ENCODE results near the gene SNX12.

Gene SNX12

GRCh38 chrX:71102292-71102691, 34.2 kb upstream of the SNX12 start:
- H3K9ac ChIP-seq (ENCODE audit: low read depth, low read length), result no peak overlapping the region
- H3K9me3 ChIP-seq (ENCODE audit: insufficient read depth, low read depth, low read length), result no peaks in the 10 kb centered on the region
- no peak overlapping the region for H3K4me3 ChIP-seq (ENCODE audit: low read length)
- peaks cover 35% of the 10 kb centered on the region for H3K4me1 ChIP-seq (ENCODE audit: insufficient read depth, low read length)
- peaks cover 27% of the 10 kb centered on the region for H3K27me3 ChIP-seq (ENCODE audit: insufficient read depth, low read length)
- H3K36me3 ChIP-seq (ENCODE audit: insufficient read depth, low read depth, low read length), result peaks cover 4% of the 10 kb centered on the region; the same call in 1 of the 2 replicates
- no peak overlapping the region for H3K27ac ChIP-seq (ENCODE audit: low read length)

- H3K27me3 ChIP-seq (ENCODE audit: insufficient read depth, low read length), result peaks cover 33% of the 10 kb centered on the region
- H3K9me3 ChIP-seq (ENCODE audit: insufficient read depth, low read depth, low read length), result no peaks in the 10 kb centered on the region
- no peak overlapping the region for H3K9ac ChIP-seq (ENCODE audit: low read depth, low read length)
- H3K4me3 ChIP-seq (ENCODE audit: low read length), result peak overlapping the region; percentile 56; the same call in 1 of the 2 replicates
- H3K4me1 ChIP-seq (ENCODE audit: insufficient read depth, low read length), result peaks cover 35% of the 10 kb centered on the region
- no peak overlapping the region for H3K27ac ChIP-seq (ENCODE audit: low read length)
- peaks cover 4% of the 10 kb centered on the region; the same call in 1 of the 2 replicates for H3K36me3 ChIP-seq (ENCODE audit: insufficient read depth, low read depth, low read length)
Measured at GRCh38 chrX:71100581-71101505, 32.7 kb upstream of the SNX12 start.

GRCh38 chrX:71099736-71100135, 31.6 kb upstream of the SNX12 start:
- peaks cover 35% of the 10 kb centered on the region for H3K4me1 ChIP-seq (ENCODE audit: insufficient read depth, low read length)
- peak overlapping the region; percentile 56 for H3K4me3 ChIP-seq (ENCODE audit: low read length)

GRCh38 chrX:71098951-71099506, 30.9 kb upstream of the SNX12 start:
- Histone ChIP-seq H3K27ac (ENCODE audit: low read length) (no peak overlapping the region), H3K4me3 (ENCODE audit: low read length) (peak overlapping the region; percentile 56)

More at GRCh38 chrX:71099736-71100135, 31.6 kb upstream of the SNX12 start:
- Histone ChIP-seq H3K36me3 (ENCODE audit: insufficient read depth, low read depth, low read length) (peaks cover 4% of the 10 kb centered on the region; the same call in 1 of the 2 replicates), H3K9ac (ENCODE audit: low read depth, low read length) (peak overlapping the region; percentile 48; the same call in 1 of the 2 replicates), H3K27ac (ENCODE audit: low read length) (no peak overlapping the region), H3K27me3 (ENCODE audit: insufficient read depth, low read length) (peaks cover 33% of the 10 kb centered on the region), H3K9me3 (ENCODE audit: insufficient read depth, low read depth, low read length) (no peaks in the 10 kb centered on the region)

GRCh38 chrX:71098302-71098701, 30.2 kb upstream of the SNX12 start:
- Histone ChIP-seq H3K9me3 (ENCODE audit: insufficient read depth, low read depth, low read length) (no peaks in the 10 kb centered on the region), H3K4me3 (ENCODE audit: low read length) (peak overlapping the region; percentile 56), H3K27me3 (ENCODE audit: insufficient read depth, low read length) (peaks cover 33% of the 10 kb centered on the region), H3K4me1 (ENCODE audit: insufficient read depth, low read length) (peaks cover 25% of the 10 kb centered on the region), H3K36me3 (ENCODE audit: insufficient read depth, low read depth, low read length) (peaks cover 4% of the 10 kb centered on the region; the same call in 1 of the 2 replicates), H3K27ac (ENCODE audit: low read length) (no peak overlapping the region), H3K9ac (ENCODE audit: low read depth, low read length) (no peak overlapping the region)

More at GRCh38 chrX:71098951-71099506, 30.9 kb upstream of the SNX12 start:
- H3K9me3 ChIP-seq (ENCODE audit: insufficient read depth, low read depth, low read length), result no peaks in the 10 kb centered on the region
- H3K27me3 ChIP-seq (ENCODE audit: insufficient read depth, low read length), result peaks cover 33% of the 10 kb centered on the region
- H3K9ac ChIP-seq (ENCODE audit: low read depth, low read length), result peak overlapping the region; percentile 48; the same call in 1 of the 2 replicates
- peaks cover 4% of the 10 kb centered on the region; the same call in 1 of the 2 replicates for H3K36me3 ChIP-seq (ENCODE audit: insufficient read depth, low read depth, low read length)
- peaks cover 28% of the 10 kb centered on the region for H3K4me1 ChIP-seq (ENCODE audit: insufficient read depth, low read length)

- H3K9me3 ChIP-seq (ENCODE audit: insufficient read depth, low read depth, low read length), result no peaks in the 10 kb centered on the region
- no peak overlapping the region for H3K27ac ChIP-seq (ENCODE audit: low read length)
- H3K9ac ChIP-seq (ENCODE audit: low read depth, low read length), result peak overlapping the region; percentile 61; the same call in 1 of the 2 replicates
Measured at GRCh38 chrX:71096760-71097032, 28.6 kb upstream of the SNX12 start.

GRCh38 chrX:71095981-71096759, 28.0 kb upstream of the SNX12 start:
- Histone ChIP-seq H3K4me1 (ENCODE audit: insufficient read depth, low read length) (peaks cover 12% of the 10 kb centered on the region; the same call in 1 of the 2 replicates), H3K27me3 (ENCODE audit: insufficient read depth, low read length) (peaks cover 27% of the 10 kb centered on the region), H3K27ac (ENCODE audit: low read length) (no peak overlapping the region), H3K4me3 (ENCODE audit: low read length) (peak overlapping the region; percentile 89), H3K9ac (ENCODE audit: low read depth, low read length) (peak overlapping the region; percentile 61; the same call in 1 of the 2 replicates), H3K36me3 (ENCODE audit: insufficient read depth, low read depth, low read length) (no peaks in the 10 kb centered on the region), H3K9me3 (ENCODE audit: insufficient read depth, low read depth, low read length) (no peaks in the 10 kb centered on the region)

More at GRCh38 chrX:71096760-71097032, 28.6 kb upstream of the SNX12 start:
- Histone ChIP-seq H3K4me1 (ENCODE audit: insufficient read depth, low read length) (peaks cover 14% of the 10 kb centered on the region), H3K4me3 (ENCODE audit: low read length) (peak overlapping the region; percentile 89), H3K27me3 (ENCODE audit: insufficient read depth, low read length) (peaks cover 32% of the 10 kb centered on the region), H3K36me3 (ENCODE audit: insufficient read depth, low read depth, low read length) (peaks cover 3% of the 10 kb centered on the region; the same call in 1 of the 2 replicates)

GRCh38 chrX:71095555-71095980, 27.4 kb upstream of the SNX12 start, which contains the start of gene FOXO4:
Gene FOXO4, plus strand, starts transcription at chrX:71095851. Its CDS starts 678 bp downstream, at chrX:71096529.
- peak within 1 kb of the TSS; percentile 89 for H3K4me3 ChIP-seq (ENCODE audit: low read length)
- H3K4me1 ChIP-seq (ENCODE audit: insufficient read depth, low read length), result peaks cover 12% of the 10 kb centered on the region; the same call in 1 of the 2 replicates
- H3K27ac ChIP-seq (ENCODE audit: low read length), result no peak within 1 kb of the TSS
- H3K27me3 ChIP-seq (ENCODE audit: insufficient read depth, low read length), result peaks cover 21% of the 10 kb centered on the region
- H3K9me3 ChIP-seq (ENCODE audit: insufficient read depth, low read depth, low read length), result no peaks in the 10 kb centered on the region
- H3K9ac ChIP-seq (ENCODE audit: low read depth, low read length), result peak within 1 kb of the TSS; percentile 74
- H3K36me3 ChIP-seq (ENCODE audit: insufficient read depth, low read depth, low read length), result no peaks in the 10 kb centered on the region

GRCh38 chrX:71095033-71095432, 26.9 kb upstream of the SNX12 start:
- Histone ChIP-seq H3K27me3 (ENCODE audit: insufficient read depth, low read length) (peaks cover 18% of the 10 kb centered on the region), H3K4me1 (ENCODE audit: insufficient read depth, low read length) (peaks cover 12% of the 10 kb centered on the region; the same call in 1 of the 2 replicates), H3K4me3 (ENCODE audit: low read length) (peak overlapping the region; percentile 89), H3K9me3 (ENCODE audit: insufficient read depth, low read depth, low read length) (no peaks in the 10 kb centered on the region), H3K36me3 (ENCODE audit: insufficient read depth, low read depth, low read length) (no peaks in the 10 kb centered on the region), H3K9ac (ENCODE audit: low read depth, low read length) (peak overlapping the region; percentile 74; the same call in 1 of the 2 replicates), H3K27ac (ENCODE audit: low read length) (no peak overlapping the region)

GRCh38 chrX:71091263-71091662, 23.1 kb upstream of the SNX12 start:
- 0 out of 2 replicates have a peak, but pooled peaks cover 1% of the 10 kb centered on the region for H3K27me3 ChIP-seq (ENCODE audit: insufficient read depth, low read length)
- H3K4me1 ChIP-seq (ENCODE audit: insufficient read depth, low read length), result no peaks in the 10 kb centered on the region
- no peak overlapping the region for H3K27ac ChIP-seq (ENCODE audit: low read length)
- no peaks in the 10 kb centered on the region for H3K9me3 ChIP-seq (ENCODE audit: insufficient read depth, low read depth, low read length)
- no peak overlapping the region for H3K4me3 ChIP-seq (ENCODE audit: low read length)
- H3K36me3 ChIP-seq (ENCODE audit: insufficient read depth, low read depth, low read length), result no peaks in the 10 kb centered on the region
- H3K9ac ChIP-seq (ENCODE audit: low read depth, low read length), result no peak overlapping the region

- Histone ChIP-seq H3K9me3 (ENCODE audit: insufficient read depth, low read depth, low read length) (no peaks in the 10 kb centered on the region), H3K27me3 (ENCODE audit: insufficient read depth, low read length) (no peaks in the 10 kb centered on the region), H3K9ac (ENCODE audit: low read depth, low read length) (no peak overlapping the region), H3K27ac (ENCODE audit: low read length) (no peak overlapping the region), H3K4me3 (ENCODE audit: low read length) (no peak overlapping the region), H3K36me3 (ENCODE audit: insufficient read depth, low read depth, low read length) (no peaks in the 10 kb centered on the region), H3K4me1 (ENCODE audit: insufficient read depth, low read length) (no peaks in the 10 kb centered on the region)
Measured at GRCh38 chrX:71085900-71086299, 17.8 kb upstream of the SNX12 start.

Data from iPS-20b (cell line).